COLO668 (cell line): ENCODE data around the gene SCN1B.
"Not testable (repeated sequence)": the region's sequence is repeated elsewhere in the genome, so short reads cannot be mapped to it uniquely, and the experiment has no call there.

Experiments used
- DNase-seq: peaks from one replicate; lab custom pipeline; 2025; ENCODE audit not compliant: unreplicated experiment; lab: John Stamatoyannopoulos, UW

Gene SCN1B

GRCh38 chr19:35034588-35035382, 4.5 kb downstream of the SCN1B start:
- no peak for DNase-seq

DNA sequence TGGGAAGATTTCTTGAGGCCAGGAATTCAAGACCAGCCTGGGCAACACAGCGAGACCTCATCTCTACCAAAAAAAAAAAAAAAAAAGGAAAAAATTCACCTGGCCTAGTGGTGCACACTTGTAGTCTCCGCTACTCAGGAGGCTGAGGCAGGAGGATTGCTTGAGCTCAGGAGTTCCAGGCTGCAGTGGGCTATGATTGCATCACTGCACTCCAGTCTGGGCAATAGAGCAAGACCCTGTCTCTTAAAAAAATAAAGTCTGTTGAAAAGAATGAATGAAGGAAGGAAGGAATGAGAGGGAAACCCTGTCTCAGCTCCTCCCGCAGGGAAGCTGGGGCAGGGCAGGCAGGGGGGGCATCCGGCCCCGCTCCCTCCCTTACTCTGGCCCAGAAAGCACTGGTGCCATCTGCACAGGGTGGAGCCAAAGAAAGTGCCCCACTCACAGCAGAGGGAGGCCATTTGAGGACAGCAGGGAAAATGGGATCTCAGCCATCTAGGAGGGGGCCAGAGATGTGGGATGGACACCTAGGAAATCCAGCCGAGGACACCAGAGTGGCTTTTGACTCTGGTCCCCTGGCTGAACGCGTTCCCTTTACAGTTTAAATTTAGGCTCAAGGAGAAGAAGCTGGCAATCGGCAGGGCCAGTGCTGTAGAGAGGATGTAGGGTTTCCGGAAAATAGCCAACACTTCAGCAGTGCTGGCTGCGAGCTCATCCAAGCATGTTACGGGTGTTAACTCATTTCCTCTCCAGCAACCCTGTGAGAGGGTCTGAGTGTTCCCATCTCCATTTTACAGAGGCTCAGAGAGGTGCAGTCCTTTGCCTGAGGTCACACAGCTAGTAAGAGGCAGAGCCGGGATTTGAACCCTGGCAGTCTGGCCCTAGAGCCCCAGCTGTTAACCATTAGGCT, 7.7 kb downstream of the SCN1B start:
- DNase-seq, result no peak

DNA sequence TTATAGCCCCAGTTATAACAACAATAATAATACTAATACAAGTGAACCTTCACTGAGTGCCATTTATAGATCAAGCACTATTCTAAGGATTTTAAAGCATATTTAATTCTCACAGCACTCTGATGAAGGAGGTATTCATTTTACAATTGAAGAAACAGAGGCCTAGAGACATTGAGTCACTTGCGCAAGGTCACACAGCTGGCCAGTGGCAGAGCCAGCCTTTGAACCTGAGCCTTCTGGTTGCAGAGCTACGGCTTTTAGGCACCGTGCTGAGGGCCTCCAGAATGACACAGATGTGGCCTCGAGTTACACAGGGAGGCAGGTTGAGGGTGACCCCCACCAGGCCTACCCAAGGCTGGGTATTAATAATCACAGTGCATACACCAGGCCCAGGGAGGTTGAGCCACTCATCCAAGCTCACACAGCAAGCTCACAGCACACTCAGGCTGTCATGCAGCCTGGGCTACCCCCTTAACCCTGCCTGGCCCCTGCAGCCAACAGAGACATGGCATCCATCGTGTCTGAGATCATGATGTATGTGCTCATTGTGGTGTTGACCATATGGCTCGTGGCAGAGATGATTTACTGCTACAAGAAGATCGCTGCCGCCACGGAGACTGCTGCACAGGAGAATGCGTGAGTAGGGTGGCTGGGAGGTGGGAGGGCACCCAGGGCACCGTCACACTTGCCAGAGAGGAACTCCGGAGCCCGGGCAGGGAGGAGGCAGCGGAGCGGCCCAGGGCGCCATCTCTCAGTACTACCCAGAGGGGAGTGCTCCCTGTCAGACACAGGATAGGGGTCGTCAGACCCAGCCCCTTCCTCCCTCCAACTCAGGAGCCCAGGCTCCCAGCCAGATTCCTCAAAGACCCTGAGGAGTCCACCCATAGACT, 8.6 kb downstream of the SCN1B start:
- no peak for DNase-seq

DNA sequence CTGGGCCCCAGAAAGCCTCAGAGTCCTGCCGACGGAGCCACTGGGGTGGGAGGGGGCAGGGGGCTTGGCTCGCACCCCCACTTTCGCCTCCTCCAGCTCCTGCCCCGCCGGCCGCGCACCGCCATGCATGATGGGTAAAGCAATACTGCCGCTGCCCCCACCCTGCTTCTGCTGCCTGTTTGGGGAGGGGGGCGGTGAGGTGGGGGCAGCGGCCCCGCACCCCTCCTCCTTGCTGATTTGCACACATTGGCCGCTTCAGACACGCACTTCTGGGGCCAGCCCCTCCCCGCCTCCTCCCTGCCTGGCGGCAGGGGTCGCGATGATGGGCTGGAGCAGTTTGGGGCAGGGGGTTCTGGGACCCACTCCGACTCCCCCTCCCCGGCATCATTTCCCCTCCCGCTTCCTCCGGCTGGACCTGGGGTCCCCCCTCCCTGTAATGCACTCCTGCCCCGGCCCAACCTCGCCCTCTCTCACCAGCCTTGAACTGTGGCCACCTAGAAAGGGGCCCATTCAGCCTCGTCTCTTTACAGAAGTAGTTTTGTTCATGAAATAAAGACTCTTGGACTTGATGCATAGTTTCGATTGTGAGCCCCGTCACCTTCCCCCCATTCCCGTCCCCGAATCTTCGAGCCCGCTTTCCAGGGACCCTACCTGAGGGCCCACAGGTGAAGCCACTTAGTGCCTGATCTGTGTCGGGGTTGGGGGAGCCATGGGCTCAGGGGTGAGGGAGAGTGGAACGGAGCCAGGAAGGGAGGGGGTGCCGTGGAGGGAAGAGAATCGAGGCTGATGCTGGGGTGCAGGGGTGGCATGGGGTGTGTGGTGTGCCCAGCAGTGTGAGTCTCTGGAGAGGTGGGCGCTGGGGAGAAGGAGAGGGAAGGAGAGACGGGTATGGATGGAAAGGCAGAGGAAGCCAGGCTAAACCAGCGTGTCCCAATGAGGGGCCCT, 9.9 kb downstream of the SCN1B start:
- no peak for DNase-seq

- DNase-seq, result peak; percentile 71
Measured at GRCh38 chr19:35040826-35041547, 10.7 kb downstream of the SCN1B start.

GRCh38 chr19:35041548-35042055, 11.3 kb downstream of the SCN1B start, which contains the start of gene HPN:
TSS of gene HPN (plus strand) at chr19:35041721. CDS start at chr19:35042507, 786 bp downstream.
- no peak for DNase-seq

DNA sequence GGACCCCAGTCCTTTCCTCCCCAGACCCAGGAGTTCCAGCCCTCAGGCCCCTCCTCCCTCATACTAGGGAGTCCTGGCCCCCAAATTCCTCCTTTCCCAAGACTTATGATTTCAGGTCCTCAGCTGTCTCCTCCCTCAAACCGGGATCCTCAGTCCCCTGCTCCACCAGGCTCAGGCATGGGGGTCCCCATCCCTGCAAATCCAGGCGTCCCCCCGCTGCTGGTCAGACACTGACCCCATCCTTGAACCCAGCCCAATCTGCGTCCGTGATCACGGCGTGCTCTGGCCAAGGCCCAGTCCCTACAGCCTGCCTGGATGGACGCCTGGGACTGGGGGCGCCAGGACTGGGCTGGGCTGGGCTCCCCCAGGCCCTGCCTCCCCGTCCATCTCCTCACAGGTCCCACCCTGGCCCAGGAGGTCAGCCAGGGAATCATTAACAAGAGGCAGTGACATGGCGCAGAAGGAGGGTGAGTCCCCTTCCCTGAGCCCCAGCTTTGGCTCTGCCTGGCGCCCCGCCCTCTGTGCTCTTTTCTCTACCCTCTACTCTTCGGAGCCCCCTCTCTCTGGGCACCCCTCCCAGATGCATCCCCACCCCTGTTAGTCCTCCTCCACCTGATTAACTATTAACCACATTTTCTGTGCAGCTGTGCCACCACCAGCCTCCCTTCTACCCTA, 11.9 kb downstream of the SCN1B start:
- no peak for DNase-seq

DNA sequence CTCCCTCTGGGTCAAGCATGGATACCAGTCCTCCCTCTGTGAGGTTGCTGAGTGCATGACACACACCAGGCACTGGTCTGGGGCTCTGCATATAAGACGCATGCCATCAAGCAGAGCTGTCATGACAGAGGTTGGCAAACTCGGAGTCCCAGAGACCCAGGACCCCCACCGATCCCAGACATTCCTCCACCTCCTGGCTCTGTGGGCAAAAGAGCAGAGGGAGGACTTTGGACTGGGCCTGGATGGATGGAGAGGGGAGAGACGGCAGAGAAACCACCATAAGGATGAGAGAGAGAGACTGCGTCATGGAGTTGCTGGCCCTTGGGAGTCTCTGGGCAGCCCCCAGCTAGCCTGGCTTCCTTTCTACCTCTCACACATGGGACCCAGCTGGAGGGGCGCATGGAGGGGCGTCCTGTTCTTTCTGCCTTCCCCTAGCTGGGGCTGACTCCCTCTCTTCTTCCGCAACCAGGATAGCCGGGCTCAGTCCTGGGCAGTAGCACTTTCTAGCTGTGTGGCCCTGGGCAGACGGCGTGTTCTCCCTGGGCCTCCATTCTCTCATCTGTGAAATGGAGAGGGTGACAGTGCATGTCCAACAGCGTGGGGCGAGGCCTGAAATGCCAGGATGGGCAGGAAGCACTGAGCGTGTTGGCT, 12.8 kb downstream of the SCN1B start:
- no peak for DNase-seq

DNA sequence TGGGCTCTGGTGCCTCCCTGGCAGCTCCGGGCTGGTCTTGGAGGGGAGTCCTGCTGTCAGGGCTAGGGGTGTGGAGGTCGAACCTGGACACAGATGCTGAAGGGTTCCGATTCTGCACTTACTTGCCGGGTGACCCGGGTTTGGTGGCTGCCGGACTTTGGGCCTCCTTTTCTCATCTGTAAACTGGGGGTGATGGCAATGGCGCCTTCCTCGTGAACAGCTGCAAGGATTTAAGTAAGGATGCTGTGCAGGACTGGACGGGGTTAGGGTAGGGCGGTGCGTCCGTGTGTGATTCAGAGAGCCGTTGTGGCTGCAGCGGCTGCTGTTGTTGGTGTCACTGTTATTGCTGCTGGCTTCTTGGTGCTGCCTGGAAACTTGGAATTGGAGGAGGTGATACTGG, 13.6 kb downstream of the SCN1B start:
- DNase-seq, result no peak

- DNase-seq, result peak; percentile 34
Measured at GRCh38 chr19:35044317-35045117, 14.2 kb downstream of the SCN1B start.

GRCh38 chr19:35045667-35046300, 15.5 kb downstream of the SCN1B start:
- DNase-seq, result peak; percentile 6

DNA sequence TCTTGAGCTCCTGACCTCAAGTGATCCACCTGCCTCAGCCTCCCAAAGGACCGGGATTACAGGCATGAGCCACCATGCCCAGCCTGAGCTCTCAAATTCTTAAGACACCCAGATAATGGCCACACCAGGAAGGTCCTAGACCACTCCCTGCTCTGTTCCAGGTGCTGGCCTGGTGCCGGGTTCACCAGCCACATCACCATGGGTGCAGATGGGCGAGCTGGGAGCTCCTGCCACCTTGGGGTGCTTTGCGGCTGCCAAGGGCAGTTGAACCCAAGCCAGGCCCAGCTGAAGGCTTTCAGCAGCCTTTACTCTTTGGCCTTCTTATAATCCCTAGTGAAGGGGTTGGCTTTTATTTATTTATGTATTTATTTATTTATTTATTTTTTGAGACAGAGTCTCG, 16.2 kb downstream of the SCN1B start:
- no peak for DNase-seq

GRCh38 chr19:35048911-35049411, 18.7 kb downstream of the SCN1B start:
- DNase-seq, result peak; percentile 78

- no peak for DNase-seq
Measured at GRCh38 chr19:35049456-35049855, 19.2 kb downstream of the SCN1B start.

GRCh38 chr19:35050662-35051061, 20.4 kb downstream of the SCN1B start:
- not testable (repeated sequence) for DNase-seq

- DNase-seq, result not testable (repeated sequence)
Measured at GRCh38 chr19:35051268-35051667, 21.0 kb downstream of the SCN1B start.
